ENCODE measurements around the gene FSD1L.

Gene FSD1L

DNA sequence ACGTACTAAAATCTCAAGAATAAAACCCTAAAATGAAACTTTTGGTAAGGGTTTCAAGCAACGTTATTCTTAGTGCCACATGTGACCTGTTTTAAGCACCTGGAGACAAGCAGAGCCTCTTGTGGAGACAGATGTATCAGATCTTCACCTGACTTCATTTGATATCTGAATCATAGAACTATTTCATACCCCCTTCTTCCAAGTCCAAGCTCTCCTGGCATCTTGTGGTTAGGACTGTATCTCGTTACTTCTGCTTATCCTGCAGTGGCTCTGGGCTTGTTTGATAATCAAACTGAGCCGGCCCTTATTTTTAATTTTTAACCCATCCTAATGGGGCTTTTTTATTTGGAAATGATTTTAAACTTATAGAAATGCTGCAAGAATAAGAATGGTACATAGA lies 11.1 kb upstream of the FSD1L start:
- no peak for DNase-seq

DNA sequence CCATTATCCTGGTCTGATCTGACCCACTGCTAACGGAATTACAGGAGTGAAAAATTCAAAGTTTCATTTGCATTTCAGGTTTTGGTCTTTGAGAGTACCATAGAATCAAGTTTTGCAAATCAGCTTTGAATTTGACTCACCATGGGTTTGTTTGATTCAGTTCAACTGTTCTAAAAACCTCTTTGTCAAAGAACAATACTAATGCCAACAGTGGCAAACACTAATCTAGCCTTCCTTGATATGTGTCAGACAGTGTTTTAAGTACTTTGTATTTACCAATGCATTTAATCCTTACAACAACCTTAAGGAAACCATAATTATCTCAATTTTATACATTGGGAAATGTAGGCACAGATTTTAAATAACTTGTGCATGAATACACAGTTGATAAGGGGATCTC lies 10.1 kb upstream of the FSD1L start:
- DNase-seq = no peak

- no peak for DNase-seq
Measured at GRCh38 chr9:105438141-105438806, 9.6 kb upstream of the FSD1L start.

DNA sequence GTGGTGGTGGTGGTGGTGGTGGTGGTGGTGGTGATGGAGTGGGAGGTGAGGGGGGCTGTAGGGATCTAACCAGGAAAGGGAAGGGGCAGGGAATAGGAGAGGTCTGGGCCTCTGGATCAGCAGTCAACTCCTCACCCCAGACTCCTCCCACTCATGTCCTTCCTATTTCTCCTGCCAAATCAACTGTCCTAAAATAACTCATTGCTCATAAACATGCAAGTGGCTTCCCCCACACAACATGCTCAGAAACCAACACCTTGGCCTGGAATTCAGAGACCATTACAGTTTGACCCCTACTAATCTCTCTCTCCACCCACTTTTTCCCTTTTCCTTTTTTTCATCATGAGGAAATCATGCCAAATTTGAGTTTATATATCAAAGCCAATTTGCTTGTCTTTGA lies 8.4 kb upstream of the FSD1L start:
- no peak for DNase-seq

GRCh38 chr9:105441616-105442160 lies 6.1 kb upstream of the FSD1L start:
- DNase-seq = no peak

DNA sequence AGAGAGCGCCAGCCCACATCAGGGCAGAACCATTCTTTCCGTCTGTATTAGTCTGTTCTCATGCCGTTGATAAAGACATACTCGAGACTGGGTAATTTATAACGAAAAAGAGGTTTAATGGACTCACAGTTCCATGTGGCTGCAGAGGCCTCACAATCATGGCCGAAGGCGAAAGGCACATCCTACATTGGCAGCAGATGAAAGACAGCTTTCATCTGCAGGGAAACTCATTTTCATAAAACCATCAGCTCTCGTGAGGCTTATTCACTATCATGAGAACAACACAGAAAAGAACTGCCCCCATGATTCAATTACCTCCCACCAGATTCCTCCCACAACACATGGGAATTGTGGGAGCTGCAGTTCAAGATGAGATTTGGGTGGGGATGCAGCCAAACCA lies 4.7 kb upstream of the FSD1L start:
- DNase-seq = no peak

DNA sequence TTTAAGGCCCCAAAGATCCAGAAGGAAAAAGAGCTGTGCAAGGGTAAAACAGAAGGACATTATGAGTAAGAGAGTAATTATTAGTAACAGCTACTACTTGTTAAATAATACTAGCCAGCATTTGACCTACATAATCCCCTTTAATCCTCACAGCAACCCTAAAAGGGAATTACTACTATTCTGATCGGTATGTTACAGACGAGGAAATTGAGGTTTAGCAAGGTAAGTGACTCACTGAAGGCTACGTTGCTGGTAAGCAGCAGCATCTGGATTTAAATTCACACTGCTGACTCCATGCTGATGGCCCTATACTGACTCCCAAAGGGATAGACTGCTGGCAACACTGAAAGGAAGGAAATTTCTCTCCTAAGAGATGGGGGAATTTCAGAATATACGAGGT lies 3.7 kb upstream of the FSD1L start:
- no peak for DNase-seq

DNA sequence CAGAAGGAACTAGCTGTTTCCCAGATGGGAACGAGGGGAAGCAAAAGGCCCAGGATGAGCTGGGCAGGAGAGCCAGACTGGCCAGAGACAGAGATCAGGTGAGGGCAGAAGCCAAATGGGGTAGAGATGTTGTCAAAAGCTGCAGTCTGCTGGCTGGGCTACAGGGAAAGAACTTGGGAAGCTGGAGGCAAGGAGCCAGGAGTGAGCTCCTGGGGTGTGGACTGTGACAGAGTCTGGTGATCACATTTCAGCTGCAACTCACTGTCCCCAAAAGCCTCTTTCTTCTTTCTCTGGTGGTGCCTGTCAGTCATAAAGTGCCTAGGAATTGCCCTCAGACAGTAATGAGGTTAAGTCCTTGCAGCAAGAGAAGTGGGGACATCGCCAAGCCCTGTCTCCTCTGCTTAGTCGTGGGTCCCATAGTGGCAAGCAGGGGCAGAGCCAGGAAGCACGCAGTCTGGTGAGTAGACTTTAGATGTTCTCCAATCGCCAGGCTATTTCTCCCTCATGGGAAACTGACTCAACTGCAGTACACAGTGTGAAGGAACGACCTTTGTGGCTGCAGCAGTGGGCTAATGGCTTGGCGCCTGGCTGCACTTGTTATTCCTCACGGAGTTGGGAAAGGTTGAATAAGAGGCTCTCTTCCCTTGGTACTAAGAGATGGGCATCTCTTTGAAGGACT lies 2.5 kb upstream of the FSD1L start:
- DNase-seq = no peak

DNA sequence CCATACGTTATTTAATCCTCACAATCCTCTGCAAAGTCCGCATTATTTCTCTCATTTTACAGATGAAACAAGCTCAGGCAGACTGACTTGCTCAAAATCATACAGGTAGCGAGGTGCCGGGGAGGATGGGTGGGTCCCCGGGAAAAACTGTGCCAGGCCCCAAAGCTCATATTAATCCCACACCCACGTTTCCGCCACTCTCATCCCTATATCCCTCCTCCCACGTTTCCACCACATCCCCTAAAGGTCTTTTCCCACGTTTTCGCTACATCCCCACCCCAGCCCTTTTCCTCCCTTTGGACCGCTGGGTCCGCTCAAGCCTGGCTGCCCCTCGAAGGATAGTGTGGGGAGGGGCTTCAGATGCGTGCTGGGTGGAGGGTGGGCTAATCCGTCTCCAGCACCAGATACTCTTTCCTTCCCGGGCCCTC lies 434 bp upstream of the FSD1L start:
- DNase-seq = no peak

DNA sequence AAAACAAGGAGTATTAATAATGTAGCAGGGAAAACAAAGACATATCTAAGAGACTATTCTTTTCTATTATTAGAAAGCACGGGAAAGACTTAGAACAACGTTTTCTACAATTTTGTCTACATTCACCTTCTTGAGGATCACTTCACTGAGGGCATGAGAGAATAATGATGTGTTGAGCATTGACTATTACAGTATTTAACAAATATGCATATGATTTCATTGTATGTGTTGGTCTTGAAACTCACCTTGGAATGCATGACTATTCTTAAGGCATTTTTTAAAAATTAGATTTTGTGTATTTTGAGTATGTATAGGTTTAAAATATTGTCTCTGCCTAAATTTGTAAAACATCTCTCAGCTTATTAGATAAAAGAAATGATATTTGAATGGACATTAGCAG lies 1.2 kb downstream of the FSD1L start:
- DNase-seq = no peak

DNA sequence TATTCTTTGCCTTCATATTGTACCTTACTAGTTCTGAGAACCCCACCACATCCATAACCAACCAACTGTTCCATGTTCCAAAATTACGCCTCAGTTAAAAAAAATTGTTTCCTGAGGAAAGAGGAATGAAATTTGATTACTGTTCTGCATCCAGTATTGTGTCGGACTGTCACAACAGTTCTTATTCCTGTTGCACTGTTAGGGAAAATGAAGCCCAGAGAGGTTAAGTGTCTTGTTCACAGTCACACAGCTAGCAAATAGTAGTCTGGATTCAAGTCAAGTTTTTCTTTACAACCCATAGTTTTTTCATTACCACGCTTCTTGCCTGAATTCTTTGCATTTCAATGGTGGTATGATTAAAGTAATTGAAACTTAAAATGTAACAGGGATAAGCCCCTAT lies 4.4 kb downstream of the FSD1L start:
- no peak for DNase-seq

DNA sequence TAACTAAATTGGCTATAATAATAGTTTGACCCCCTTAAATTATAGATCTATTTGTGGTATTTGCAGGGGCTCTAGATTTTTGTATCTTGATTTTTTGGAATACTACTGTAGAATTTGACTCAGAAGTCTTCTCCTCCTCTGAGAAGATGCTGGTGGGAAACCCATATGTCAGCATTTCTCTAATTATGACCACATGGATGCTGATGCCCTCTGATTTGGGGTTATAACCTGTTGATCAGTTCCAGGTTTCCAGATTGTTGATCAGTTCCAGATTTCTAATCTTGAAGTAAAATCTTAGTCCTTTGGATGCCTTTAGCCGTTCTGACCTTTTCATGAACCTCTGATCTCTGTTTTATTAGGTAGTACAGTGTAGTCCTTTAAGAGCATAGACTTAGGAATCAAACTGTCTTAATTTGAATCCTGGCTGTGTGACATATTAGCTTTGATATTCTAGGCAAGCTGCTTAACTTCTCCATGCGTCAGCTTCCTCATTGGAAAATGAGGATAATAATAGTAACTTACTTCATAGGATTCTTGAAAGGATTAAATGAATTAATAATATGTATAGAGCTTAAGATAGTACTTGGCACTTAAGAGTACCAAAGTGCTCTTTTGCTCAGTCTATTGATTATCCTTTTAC lies 8.1 kb downstream of the FSD1L start:
- DNase-seq = no peak

GRCh38 chr9:105457560-105458294 lies 9.9 kb downstream of the FSD1L start:
- no peak for DNase-seq

- no peak for DNase-seq
Measured at GRCh38 chr9:105458404-105458803, 10.6 kb downstream of the FSD1L start.

DNA sequence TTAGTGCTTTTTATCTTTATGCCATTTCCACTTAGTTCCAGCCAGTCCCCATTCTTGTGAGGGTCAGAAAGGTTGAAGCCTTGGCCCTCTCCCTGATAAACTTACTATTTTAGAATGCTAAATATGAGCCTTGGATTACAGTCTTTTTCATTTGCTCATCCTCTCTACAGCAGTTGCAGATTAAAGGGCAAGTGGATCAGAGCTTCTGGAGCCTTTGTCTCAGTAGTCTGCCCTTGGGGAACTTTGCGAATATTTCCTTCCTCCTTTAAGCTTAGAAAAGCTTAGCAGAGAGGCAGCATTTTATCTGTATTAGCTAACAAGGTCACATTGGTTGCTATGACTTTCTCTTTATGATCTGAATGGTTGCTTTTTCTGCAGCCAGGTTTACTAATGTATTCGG lies 11.5 kb downstream of the FSD1L start:
- no peak for DNase-seq

GRCh38 chr9:105466898-105467455 lies 19.1 kb downstream of the FSD1L start:
- no peak for DNase-seq

DNA sequence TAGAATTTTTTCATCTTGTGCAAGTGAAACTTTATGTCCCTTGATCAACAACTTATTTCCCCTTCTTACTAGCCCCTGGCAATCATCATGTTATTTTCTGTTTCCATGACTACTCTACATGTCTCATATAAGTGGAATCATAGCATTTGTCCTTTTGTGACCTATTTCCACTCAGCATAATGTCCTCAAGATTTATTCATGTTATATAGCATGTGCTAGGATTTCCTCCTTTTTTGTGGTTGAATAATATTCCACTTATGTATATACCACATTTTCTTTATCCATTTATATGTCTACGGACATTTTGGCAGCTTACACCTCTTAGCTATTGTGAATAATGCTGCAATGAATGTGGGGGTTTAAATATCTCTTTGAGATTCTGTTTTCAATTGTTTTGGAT lies 21.0 kb downstream of the FSD1L start:
- no peak for DNase-seq

DNA sequence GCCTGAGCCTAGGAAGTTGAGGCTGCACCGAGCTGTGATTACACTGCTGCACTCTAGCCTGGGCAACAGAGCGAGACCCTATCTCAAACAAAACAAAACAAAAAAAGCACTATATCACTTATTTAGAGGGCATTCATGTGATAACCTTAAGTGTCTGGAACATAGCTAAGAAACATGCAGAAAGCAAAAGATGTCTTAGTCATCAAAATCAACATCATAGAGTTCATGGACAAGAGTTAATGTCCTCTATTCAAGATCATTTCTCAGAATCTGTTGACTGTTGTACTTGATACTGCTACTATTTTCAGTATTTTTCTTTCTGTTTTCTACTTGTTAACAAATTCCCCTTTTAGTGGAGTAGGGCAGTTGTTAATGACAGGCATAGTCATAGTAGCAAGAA lies 25.4 kb downstream of the FSD1L start:
- no peak for DNase-seq

DNA sequence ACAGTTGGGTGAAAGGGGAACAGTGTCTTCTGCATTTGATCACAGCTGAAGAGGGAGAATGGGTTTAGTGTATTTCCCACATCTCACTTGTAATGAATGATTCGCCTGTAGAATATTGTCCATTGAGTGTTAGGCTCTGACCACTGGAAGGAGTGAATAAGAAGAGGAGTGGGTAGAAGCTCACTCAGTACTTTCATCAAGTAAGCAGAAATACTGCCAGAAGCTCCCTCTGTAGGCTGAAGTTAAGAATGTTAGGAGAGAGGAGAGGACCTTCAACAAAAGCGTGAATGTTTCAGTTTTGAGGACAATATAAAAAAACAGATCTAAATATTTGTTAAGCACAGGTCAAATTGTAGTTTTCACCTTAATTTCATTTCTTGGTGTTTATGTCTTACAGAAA lies 27.5 kb downstream of the FSD1L start:
- DNase-seq = no peak

GRCh38 chr9:105479846-105480245 lies 32.0 kb downstream of the FSD1L start:
- DNase-seq = no peak

DNA sequence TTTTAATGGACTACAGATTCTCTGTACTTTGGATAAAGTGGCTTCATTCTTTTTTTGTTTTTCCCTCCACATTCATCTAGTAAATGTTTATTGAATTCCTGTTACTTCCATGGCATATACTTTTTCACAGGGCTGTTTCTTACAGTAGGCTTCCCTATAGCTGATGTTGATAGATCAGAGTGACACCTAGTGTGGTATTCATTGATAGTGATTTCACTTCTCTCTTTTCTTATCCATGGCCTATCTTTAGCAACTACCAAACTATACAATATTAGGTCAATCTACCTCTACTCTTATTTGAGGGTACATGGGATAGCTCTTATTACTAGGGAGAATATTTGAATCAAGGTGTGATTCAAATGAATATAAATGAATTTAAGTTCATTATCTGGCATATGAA lies 35.8 kb downstream of the FSD1L start:
- DNase-seq = no peak

GRCh38 chr9:105484226-105484625 lies 36.4 kb downstream of the FSD1L start:
- no peak for DNase-seq

DNA sequence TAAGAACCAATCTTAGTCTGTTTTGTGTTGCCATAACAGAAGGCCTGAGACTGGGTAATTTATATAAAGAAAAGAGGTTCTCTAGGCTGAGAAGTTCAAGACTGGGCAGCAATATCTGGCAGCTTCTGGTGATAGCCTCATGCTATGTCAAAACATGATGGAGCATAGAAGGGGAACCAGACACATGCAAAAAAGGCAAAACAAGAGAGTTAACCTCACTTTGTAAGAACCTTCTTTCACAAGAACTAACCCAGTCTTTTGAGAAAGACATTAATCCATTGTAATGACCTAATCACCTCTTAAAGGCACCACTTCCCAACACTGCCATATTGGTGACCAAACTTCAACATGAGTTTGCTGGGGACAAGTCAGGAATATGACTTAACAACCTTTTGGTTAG lies 37.3 kb downstream of the FSD1L start:
- no peak for DNase-seq

Data from activated naive CD4-positive, alpha-beta T cell treated with anti-CD3 and anti-CD28 coated beads, Interleukin-2, amount 50 U/mL, for 16 hours (primary cell).